ENCODE results near the gene VEZT.

DNA sequence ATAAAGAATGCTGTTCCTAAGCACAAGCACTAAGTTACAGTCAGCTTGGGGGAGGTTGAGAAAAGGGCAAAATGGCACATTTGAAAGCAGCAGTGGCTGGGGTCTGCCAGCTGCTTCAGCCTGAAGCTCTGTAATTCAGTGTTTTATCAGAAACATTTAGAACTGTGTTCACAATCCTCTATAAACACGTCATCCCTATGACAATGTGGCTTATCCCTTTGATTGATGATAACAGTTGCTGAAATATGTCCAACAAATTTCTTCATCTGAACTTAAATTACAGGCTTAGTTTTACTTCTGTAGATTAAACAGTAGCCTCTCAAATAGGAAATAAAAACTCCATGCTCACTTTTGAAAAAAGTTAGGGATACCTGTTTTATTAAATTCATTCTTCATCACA, 108.8 kb downstream of the VEZT start:
- TF ChIP-seq, protein P1, sequence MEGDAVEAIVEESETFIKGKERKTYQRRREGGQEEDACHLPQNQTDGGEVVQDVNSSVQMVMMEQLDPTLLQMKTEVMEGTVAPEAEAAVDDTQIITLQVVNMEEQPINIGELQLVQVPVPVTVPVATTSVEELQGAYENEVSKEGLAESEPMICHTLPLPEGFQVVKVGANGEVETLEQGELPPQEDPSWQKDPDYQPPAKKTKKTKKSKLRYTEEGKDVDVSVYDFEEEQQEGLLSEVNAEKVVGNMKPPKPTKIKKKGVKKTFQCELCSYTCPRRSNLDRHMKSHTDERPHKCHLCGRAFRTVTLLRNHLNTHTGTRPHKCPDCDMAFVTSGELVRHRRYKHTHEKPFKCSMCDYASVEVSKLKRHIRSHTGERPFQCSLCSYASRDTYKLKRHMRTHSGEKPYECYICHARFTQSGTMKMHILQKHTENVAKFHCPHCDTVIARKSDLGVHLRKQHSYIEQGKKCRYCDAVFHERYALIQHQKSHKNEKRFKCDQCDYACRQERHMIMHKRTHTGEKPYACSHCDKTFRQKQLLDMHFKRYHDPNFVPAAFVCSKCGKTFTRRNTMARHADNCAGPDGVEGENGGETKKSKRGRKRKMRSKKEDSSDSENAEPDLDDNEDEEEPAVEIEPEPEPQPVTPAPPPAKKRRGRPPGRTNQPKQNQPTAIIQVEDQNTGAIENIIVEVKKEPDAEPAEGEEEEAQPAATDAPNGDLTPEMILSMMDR (IDR thresholded peaks at IDR 0.05), result no peak
- TF ChIP-seq POLR2A (IDR thresholded peaks at IDR 0.05; ENCODE audit: low read depth), result no peak
- no peak for TF ChIP-seq POLR2AphosphoS5 (IDR thresholded peaks at IDR 0.05)
- TF ChIP-seq EP300 (IDR thresholded peaks at IDR 0.05), result no peak

Data from esophagus muscularis mucosa (tissue), 4 donors.